IPS-18c (cell line): ENCODE data around the gene DCDC1.

ENCODE experiments used
- H3K4me3 ChIP-seq: 2 replicates; pipeline ENCODE4 v1.7.0; 2013; ENCODE audit warnings: low read depth, mild to moderate bottlenecking, low read length, moderate library complexity; ENCODE audit not compliant: insufficient read depth
- H3K9me3 ChIP-seq: one replicate; pipeline ENCODE4 v1.6.1; 2013; ENCODE audit warnings: mild to moderate bottlenecking, low read length, moderate library complexity; ENCODE audit not compliant: control insufficient read depth, insufficient read depth

DCDC1 gene

GRCh38 chr11:30873924-30874610 lies 495.5 kb downstream of the DCDC1 start:
- no peaks in the 10 kb centered on the region for H3K9me3 ChIP-seq

GRCh38 chr11:30868626-30869081 lies 500.9 kb downstream of the DCDC1 start:
- Histone ChIP-seq H3K4me3 (no peak overlapping the region), H3K9me3 (no peaks in the 10 kb centered on the region)

More at GRCh38 chr11:30873924-30874610, 495.5 kb downstream of the DCDC1 start:
- no peak overlapping the region for H3K4me3 ChIP-seq

GRCh38 chr11:30863209-30863608 lies 506.3 kb downstream of the DCDC1 start:
- Histone ChIP-seq H3K9me3 (no peaks in the 10 kb centered on the region), H3K4me3 (no peak overlapping the region)

GRCh38 chr11:30861531-30861930 lies 508.0 kb downstream of the DCDC1 start:
- H3K4me3 ChIP-seq: no peak overlapping the region
- H3K9me3 ChIP-seq: no peaks in the 10 kb centered on the region

GRCh38 chr11:30861064-30861463 lies 508.5 kb downstream of the DCDC1 start:
- no peaks in the 10 kb centered on the region for H3K9me3 ChIP-seq
- no peak overlapping the region for H3K4me3 ChIP-seq

GRCh38 chr11:30860146-30860545 lies 509.4 kb downstream of the DCDC1 start:
- H3K4me3 ChIP-seq: no peak overlapping the region
- no peaks in the 10 kb centered on the region for H3K9me3 ChIP-seq

GRCh38 chr11:30859669-30860068 lies 509.9 kb downstream of the DCDC1 start:
- Histone ChIP-seq H3K4me3 (no peak overlapping the region), H3K9me3 (no peaks in the 10 kb centered on the region)

GRCh38 chr11:30855383-30856006 lies 514.0 kb downstream of the DCDC1 start:
- Histone ChIP-seq H3K9me3 (no peaks in the 10 kb centered on the region), H3K4me3 (no peak overlapping the region)

GRCh38 chr11:30853439-30853838 lies 516.1 kb downstream of the DCDC1 start:
- no peak overlapping the region for H3K4me3 ChIP-seq

GRCh38 chr11:30852645-30853044 lies 516.9 kb downstream of the DCDC1 start:
- H3K9me3 ChIP-seq: peaks cover 2% of the 10 kb centered on the region
- no peak overlapping the region for H3K4me3 ChIP-seq

More at GRCh38 chr11:30853439-30853838, 516.1 kb downstream of the DCDC1 start:
- H3K9me3 ChIP-seq: no peaks in the 10 kb centered on the region

- H3K9me3 ChIP-seq: peaks cover 2% of the 10 kb centered on the region
- H3K4me3 ChIP-seq: no peak overlapping the region
Measured at GRCh38 chr11:30852091-30852490, 517.4 kb downstream of the DCDC1 start.

- Histone ChIP-seq H3K9me3 (no peaks in the 10 kb centered on the region), H3K4me3 (no peak overlapping the region)
Measured at GRCh38 chr11:30837252-30837651, 532.3 kb downstream of the DCDC1 start.

- Histone ChIP-seq H3K4me3 (no peak overlapping the region), H3K9me3 (no peaks in the 10 kb centered on the region)
Measured at GRCh38 chr11:30832831-30833230, 536.7 kb downstream of the DCDC1 start.

GRCh38 chr11:30830681-30831080 lies 538.9 kb downstream of the DCDC1 start:
- H3K4me3 ChIP-seq: no peak overlapping the region

GRCh38 chr11:30826911-30827310 lies 542.6 kb downstream of the DCDC1 start:
- no peaks in the 10 kb centered on the region for H3K9me3 ChIP-seq
- H3K4me3 ChIP-seq: no peak overlapping the region

More at GRCh38 chr11:30830681-30831080, 538.9 kb downstream of the DCDC1 start:
- H3K9me3 ChIP-seq: no peaks in the 10 kb centered on the region

GRCh38 chr11:30825723-30826122 lies 543.8 kb downstream of the DCDC1 start:
- Histone ChIP-seq H3K4me3 (no peak overlapping the region), H3K9me3 (no peaks in the 10 kb centered on the region)

GRCh38 chr11:30823119-30823518 lies 546.4 kb downstream of the DCDC1 start:
- Histone ChIP-seq H3K4me3 (no peak overlapping the region), H3K9me3 (no peaks in the 10 kb centered on the region)

GRCh38 chr11:30821438-30821965 lies 548.0 kb downstream of the DCDC1 start:
- Histone ChIP-seq H3K4me3 (no peak overlapping the region), H3K9me3 (no peaks in the 10 kb centered on the region)
